HG02973 (cell line): ENCODE results near the gene FIG4.
"Not testable (repeated sequence)": the region's sequence is repeated elsewhere in the genome, so short reads cannot be mapped to it uniquely, and the experiment has no call there.

Experiments
- ATAC-seq: cut with Tn5 transposase; IDR thresholded peaks from one replicate; pipeline ENCODE4 v1.9.1; 2021; ENCODE audit warnings: moderate library complexity; ENCODE audit not compliant: unreplicated experiment

The FIG4 gene

GRCh38 chr6:109701774-109702173 is 10.7 kb downstream of the FIG4 start:
- no peak for ATAC-seq

- ATAC-seq, result no peak
Measured at GRCh38 chr6:109702791-109703190, 11.7 kb downstream of the FIG4 start.

GRCh38 chr6:109705258-109705657 is 14.2 kb downstream of the FIG4 start:
- peak; percentile 97 for ATAC-seq

- no peak for ATAC-seq
Measured at GRCh38 chr6:109706513-109706912, 15.4 kb downstream of the FIG4 start.

- not testable (repeated sequence) for ATAC-seq
Measured at GRCh38 chr6:109708099-109708498, 17.0 kb downstream of the FIG4 start.

GRCh38 chr6:109713097-109713496 is 22.0 kb downstream of the FIG4 start:
- ATAC-seq, result no peak

- no peak for ATAC-seq
Measured at GRCh38 chr6:109714166-109714565, 23.1 kb downstream of the FIG4 start.

- no peak for ATAC-seq
Measured at GRCh38 chr6:109714611-109715010, 23.5 kb downstream of the FIG4 start.

- no peak for ATAC-seq
Measured at GRCh38 chr6:109715616-109716015, 24.5 kb downstream of the FIG4 start.

GRCh38 chr6:109717971-109718370 is 26.9 kb downstream of the FIG4 start:
- ATAC-seq, result no peak

GRCh38 chr6:109718991-109719390 is 27.9 kb downstream of the FIG4 start:
- ATAC-seq, result no peak

- no peak for ATAC-seq
Measured at GRCh38 chr6:109720311-109720710, 29.2 kb downstream of the FIG4 start.

- ATAC-seq, result no peak
Measured at GRCh38 chr6:109722011-109722410, 30.9 kb downstream of the FIG4 start.

GRCh38 chr6:109722564-109723254 is 31.6 kb downstream of the FIG4 start:
- no peak for ATAC-seq

- not testable (repeated sequence) for ATAC-seq
Measured at GRCh38 chr6:109725250-109725649, 34.2 kb downstream of the FIG4 start.

GRCh38 chr6:109736273-109737025 is 45.4 kb downstream of the FIG4 start:
- no peak for ATAC-seq

GRCh38 chr6:109738255-109738654 is 47.2 kb downstream of the FIG4 start:
- no peak for ATAC-seq

- ATAC-seq, result no peak
Measured at GRCh38 chr6:109738667-109739066, 47.6 kb downstream of the FIG4 start.

- ATAC-seq, result no peak
Measured at GRCh38 chr6:109739686-109740085, 48.6 kb downstream of the FIG4 start.

GRCh38 chr6:109740787-109741186 is 49.7 kb downstream of the FIG4 start:
- ATAC-seq, result no peak

GRCh38 chr6:109743739-109744138 is 52.6 kb downstream of the FIG4 start:
- no peak for ATAC-seq

- not testable (repeated sequence) for ATAC-seq
Measured at GRCh38 chr6:109744779-109745178, 53.7 kb downstream of the FIG4 start.
